NCI-H524 treated with DMSO at 0.1 percent for 48 hours (cell line): Measurements from ENCODE around the gene UBE2QL1.

ENCODE experiments used
- DNase-seq: peaks from one replicate; lab custom pipeline; 2025; lab: John Stamatoyannopoulos, UW

UBE2QL1 gene

GRCh38 chr5:6448622-6449464, at the start of gene UBE2QL1:
Gene UBE2QL1 (plus strand): TSS chr5:6448859. CDS start chr5:6448894, 35 bp downstream.
- no peak for DNase-seq

- DNase-seq: no peak
Observed at GRCh38 chr5:6399980-6400910, 48.4 kb upstream of the UBE2QL1 start.

- no peak for DNase-seq
Observed at GRCh38 chr5:6401410-6401809, 47.2 kb upstream of the UBE2QL1 start.

- DNase-seq: no peak
Observed at GRCh38 chr5:6402939-6403338, 45.7 kb upstream of the UBE2QL1 start.

- DNase-seq: no peak
Observed at GRCh38 chr5:6403416-6403815, 45.2 kb upstream of the UBE2QL1 start.

- no peak for DNase-seq
Observed at GRCh38 chr5:6404129-6404528, 44.5 kb upstream of the UBE2QL1 start.

- DNase-seq: no peak
Observed at GRCh38 chr5:6405591-6405990, 43.1 kb upstream of the UBE2QL1 start.

GRCh38 chr5:6407558-6408259, 41.0 kb upstream of the UBE2QL1 start:
- no peak for DNase-seq

- no peak for DNase-seq
Observed at GRCh38 chr5:6408260-6408596, 40.4 kb upstream of the UBE2QL1 start.

- DNase-seq: no peak
Observed at GRCh38 chr5:6408627-6409446, 39.8 kb upstream of the UBE2QL1 start.

- no peak for DNase-seq
Observed at GRCh38 chr5:6410421-6410820, 38.2 kb upstream of the UBE2QL1 start.

GRCh38 chr5:6411141-6411540, 37.5 kb upstream of the UBE2QL1 start:
- no peak for DNase-seq

- DNase-seq: no peak
Observed at GRCh38 chr5:6412811-6413210, 35.8 kb upstream of the UBE2QL1 start.

- DNase-seq: no peak
Observed at GRCh38 chr5:6417657-6418056, 31.0 kb upstream of the UBE2QL1 start.

- DNase-seq: no peak
Observed at GRCh38 chr5:6418679-6419276, 29.9 kb upstream of the UBE2QL1 start.

- DNase-seq: no peak
Observed at GRCh38 chr5:6419340-6419852, 29.3 kb upstream of the UBE2QL1 start.

- no peak for DNase-seq
Observed at GRCh38 chr5:6423327-6424109, 25.1 kb upstream of the UBE2QL1 start.

- no peak for DNase-seq
Observed at GRCh38 chr5:6424110-6424659, 24.5 kb upstream of the UBE2QL1 start.

- no peak for DNase-seq
Observed at GRCh38 chr5:6424700-6425099, 24.0 kb upstream of the UBE2QL1 start.

GRCh38 chr5:6427694-6428093, 21.0 kb upstream of the UBE2QL1 start:
- DNase-seq: no peak
